Cardiac ventricle fibroblast (primary cell): ENCODE results near the gene CACNG4. TPM values are rescaled to one million over a fixed set of nuclear protein-coding genes. Genes with fewer than 3 reads are reported as not detected.

Experiments
- total RNA-seq: library from RNA; depleted of rRNA; stranded (reverse); fragments of >200 nt; gene quantifications from 2 replicates; pipeline ENCODE4 v1.2.3, GENCODE V29; 2015

The CACNG4 gene
- total RNA-seq = not detected in 2 replicates

GRCh38 chr17:66963909-66964771, at the start of gene CACNG4:
Gene CACNG4 (plus strand): TSS chr17:66964707. CDS start chr17:66964912, 205 bp downstream.

GRCh38 chr17:67044016-67044772, 79.7 kb downstream of the CACNG4 start, which contains the start of gene CACNG1:
Gene CACNG1 (plus strand): TSS chr17:67044554. CDS start chr17:67044661, 107 bp downstream.

Other genes with a start within 250 kb of the CACNG4 start
- not detected in 2 replicates for gene CACNG5, start 129.6 kb upstream of the CACNG4 start, total RNA-seq
- gene CACNG1, start 79.8 kb downstream of the CACNG4 start, total RNA-seq = not detected in 2 replicates